Neural progenitor cell (in vitro differentiated cells): ENCODE results near the gene MPPED2.

Experiments used
- CTCF ChIP-seq: fragments of 200-600 bp; sonication (generic); IDR thresholded peaks from 2 replicates; pipeline ENCODE4 v1.5.1; 2017; ENCODE audit warnings: antibody characterized with exemption, mild to moderate bottlenecking
- EZH2 ChIP-seq: fragments of 200-600 bp; sonication (generic); IDR thresholded peaks from 2 replicates; pipeline ENCODE4 v1.6.1; 2017; ENCODE audit warnings: antibody characterized with exemption, mild to moderate bottlenecking, moderate library complexity
- EZH2phosphoT487 ChIP-seq: fragments of 200-600 bp; sonication (generic); IDR thresholded peaks from 2 replicates; pipeline ENCODE4 v1.6.1; 2017; ENCODE audit warnings: antibody characterized with exemption

- no peak for TF ChIP-seq CTCF
- no peak for TF ChIP-seq EZH2phosphoT487
- no peak for TF ChIP-seq EZH2
These were observed 163.5 kb downstream of the MPPED2 start for GRCh38 chr11:30422447-30423278.
